HG02798 (cell line): ENCODE data around the gene SPDEF.
A peak's percentile ranks its signal among the peaks of the same experiment; 100 is the strongest.

Experiments
- ATAC-seq: cut with Tn5 transposase; IDR thresholded peaks from one replicate; pipeline ENCODE4 v1.9.1; 2021; ENCODE audit warnings: mild to moderate bottlenecking; ENCODE audit not compliant: unreplicated experiment, poor library complexity

Gene SPDEF

GRCh38 chr6:34530753-34531365 lies 25.3 kb downstream of the SPDEF start:
- ATAC-seq, result no peak

DNA sequence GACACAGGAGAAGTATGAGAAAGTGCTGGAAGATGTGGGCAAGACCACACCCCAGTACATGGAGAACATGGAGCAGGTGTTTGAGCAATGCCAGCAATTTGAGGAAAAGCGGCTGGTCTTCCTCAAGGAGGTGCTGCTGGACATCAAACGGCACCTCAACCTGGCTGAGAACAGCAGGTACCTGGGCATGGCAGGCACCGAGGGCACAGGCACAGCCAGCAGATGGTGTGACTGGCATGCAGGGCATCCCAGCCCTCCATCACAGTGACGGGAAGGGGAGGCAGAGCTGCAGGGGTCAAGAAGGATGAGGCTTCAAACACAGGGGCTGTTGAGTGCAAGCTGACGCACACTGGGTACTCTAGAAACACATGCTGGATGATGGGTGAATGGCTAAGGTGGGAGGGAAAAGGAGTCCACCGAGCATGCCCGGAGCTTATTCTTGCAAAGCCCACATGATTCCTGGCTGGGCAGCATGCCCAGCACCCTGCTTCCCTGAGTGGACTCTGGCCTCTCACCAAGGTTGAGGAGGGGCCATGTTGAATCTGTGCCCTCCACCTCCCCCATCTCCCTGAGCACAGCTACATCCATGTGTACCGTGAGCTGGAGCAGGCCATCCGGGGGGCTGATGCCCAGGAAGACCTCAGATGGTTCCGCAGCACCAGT lies 26.3 kb downstream of the SPDEF start:
- no peak for ATAC-seq

DNA sequence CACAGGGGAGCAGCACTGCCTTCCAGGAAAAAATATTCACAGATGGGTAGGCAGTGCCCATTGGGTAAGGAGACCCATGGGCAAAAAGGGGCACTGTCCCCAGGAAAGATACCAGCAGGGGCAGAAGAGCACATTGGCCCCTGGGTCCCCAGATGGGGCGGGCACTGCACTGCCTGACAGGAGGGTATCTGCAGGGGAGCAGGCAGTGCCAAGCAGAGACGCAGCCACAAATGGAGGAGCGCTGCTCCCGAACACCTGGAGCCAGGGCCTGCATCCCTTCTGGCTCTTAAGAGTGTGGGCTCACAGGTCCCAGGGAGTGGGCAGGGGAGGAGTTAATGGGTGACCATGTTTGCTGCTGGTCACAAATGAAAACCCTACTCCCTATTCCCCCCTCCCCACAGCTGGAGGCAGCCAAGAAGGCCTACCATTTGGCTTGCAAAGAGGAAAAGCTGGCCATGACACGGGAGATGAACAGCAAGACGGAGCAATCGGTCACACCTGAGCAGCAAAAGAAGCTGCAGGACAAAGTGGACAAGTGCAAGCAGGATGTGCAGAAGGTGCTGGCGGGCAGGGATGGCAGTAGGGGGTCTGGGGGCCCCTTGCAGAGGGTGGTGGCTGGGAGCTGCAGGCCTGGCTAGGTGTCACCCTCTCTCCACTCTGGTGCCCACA lies 27.0 kb downstream of the SPDEF start:
- ATAC-seq, result no peak

GRCh38 chr6:34527751-34528670 lies 28.1 kb downstream of the SPDEF start:
- no peak for ATAC-seq

GRCh38 chr6:34526992-34527728 lies 29.0 kb downstream of the SPDEF start:
- ATAC-seq, result peak; percentile 90

- no peak for ATAC-seq
These were observed 29.7 kb downstream of the SPDEF start for GRCh38 chr6:34526241-34526972.

DNA sequence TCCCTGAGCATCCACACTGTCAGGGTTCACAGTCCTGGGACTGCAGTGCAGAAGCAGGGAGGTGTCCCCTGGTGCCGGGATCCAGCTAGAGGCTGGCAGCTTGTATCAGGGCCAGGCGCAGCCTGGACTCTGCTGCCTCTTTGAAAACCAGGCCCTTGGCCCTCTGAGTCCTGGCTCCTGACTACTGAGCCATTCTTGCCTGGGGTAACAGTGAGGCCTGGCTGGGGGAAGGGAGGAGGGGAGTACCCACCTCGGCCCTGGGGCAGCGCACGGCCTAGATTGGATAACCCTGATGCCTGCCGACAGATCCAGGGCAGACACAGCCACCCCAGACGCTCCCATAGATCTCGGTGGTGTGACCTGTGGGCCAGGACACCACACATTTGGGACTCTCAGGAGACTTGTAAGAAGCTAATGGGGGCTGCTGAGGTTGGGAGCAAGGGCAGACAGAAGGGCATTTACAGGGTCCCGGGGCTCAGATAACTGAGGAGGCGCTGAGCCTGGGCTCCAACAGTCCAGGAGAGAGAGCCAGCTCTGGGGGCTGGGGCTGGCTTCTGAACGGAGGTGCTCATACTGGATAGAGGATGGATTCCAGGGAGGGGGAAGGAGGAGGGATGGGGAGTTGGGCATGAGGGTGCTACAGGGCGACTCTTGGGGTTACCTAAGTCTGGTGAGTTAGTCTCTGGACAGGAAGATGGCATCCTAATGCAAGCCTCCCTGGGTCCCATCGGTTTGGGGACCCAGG lies 30.5 kb downstream of the SPDEF start:
- ATAC-seq, result no peak

DNA sequence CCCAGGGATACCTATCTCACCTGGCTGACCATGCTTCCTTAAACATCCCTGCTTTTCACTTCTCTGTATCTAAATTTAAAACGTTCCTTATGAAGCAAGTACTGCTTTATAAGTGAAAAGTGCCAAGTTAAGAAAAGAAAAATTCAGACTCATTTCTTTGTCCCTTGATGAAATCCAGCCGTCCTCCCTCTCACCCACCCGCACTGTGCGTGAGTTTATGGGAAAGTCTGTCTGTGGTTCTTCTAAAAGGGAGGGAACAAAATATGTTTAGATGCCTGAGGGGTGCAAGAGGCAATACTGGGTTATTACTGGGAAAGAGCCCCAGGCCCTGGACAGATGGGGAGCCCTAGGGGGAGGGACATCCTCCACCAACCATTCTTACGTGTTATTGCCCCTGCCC lies 31.2 kb downstream of the SPDEF start:
- no peak for ATAC-seq

- ATAC-seq, result no peak
These were observed 31.6 kb downstream of the SPDEF start for GRCh38 chr6:34524499-34524898.

GRCh38 chr6:34523441-34524206 lies 32.5 kb downstream of the SPDEF start:
- ATAC-seq, result no peak

- no peak for ATAC-seq
These were observed 33.4 kb downstream of the SPDEF start for GRCh38 chr6:34522761-34523160.

- no peak for ATAC-seq
These were observed 34.5 kb downstream of the SPDEF start for GRCh38 chr6:34521463-34522285.

DNA sequence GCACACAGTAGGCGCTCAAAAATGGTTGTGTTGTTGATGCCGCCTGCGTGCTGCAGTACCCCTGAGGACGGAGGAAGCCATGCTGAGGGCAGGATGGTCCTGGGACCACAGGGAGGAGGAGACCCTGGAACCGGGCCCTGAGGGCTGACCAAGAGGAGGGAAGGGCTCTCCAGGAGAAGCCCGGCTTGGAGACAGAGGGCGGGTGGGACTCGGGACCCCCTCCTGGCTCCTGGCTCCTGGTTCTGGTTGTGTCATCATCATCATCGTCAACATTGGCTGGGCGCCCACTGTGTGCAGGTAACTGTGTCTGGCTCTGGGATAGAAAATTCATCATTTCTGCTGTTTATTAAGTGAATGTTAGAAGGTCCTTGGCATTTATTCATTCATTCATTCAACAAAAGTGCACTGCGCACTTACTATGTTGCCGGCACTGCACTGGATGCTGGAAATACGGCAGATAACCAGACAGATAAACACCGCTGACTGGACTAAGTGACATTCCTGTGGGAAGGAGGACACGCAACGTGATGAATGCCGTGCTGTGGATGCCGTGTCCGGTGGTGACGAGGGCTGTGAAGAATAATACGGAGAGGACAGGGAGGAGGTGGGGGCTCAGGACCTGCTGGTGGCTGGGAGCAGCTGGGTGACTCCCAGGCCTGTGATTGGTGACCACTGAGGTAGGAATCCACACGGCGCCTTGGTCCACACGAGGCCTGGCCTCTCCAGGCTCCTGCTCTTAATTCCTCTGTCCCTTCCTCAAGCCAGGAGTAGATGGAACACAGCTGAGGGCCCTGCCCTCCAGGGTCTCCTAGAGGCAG lies 35.3 kb downstream of the SPDEF start:
- no peak for ATAC-seq

DNA sequence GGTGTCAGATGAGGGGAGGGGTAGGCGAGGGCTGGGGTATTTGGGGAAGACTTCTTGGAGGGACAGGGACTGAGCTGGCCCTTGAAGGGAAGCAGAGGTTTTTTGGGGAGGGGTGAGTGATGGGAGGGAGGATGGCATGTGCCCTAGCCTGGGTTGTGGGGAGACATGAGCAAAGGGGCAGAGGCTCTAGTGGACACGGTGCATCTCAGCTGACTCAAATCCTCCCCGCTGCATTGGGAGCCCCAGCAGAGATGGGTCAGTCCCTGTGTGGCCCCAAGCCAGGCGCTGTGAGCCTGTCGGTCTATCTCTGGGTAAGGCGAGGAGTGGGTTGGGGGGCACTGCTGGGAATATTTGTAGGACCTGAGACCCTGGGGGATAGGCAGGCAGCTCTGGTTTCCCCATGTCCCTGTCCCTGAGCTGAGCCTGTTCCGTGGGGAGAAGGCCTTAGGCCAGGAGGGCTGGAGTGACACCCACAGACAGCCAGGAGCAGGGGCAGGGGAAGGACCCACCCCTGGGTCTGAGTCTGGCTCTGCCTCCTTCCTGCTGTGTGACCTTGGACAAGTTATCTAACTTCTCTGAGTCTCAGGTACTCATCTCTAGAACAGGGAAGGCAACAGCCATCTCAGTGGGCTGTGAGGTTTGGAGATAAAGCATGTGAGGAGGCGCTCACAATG lies 36.0 kb downstream of the SPDEF start:
- no peak for ATAC-seq

DNA sequence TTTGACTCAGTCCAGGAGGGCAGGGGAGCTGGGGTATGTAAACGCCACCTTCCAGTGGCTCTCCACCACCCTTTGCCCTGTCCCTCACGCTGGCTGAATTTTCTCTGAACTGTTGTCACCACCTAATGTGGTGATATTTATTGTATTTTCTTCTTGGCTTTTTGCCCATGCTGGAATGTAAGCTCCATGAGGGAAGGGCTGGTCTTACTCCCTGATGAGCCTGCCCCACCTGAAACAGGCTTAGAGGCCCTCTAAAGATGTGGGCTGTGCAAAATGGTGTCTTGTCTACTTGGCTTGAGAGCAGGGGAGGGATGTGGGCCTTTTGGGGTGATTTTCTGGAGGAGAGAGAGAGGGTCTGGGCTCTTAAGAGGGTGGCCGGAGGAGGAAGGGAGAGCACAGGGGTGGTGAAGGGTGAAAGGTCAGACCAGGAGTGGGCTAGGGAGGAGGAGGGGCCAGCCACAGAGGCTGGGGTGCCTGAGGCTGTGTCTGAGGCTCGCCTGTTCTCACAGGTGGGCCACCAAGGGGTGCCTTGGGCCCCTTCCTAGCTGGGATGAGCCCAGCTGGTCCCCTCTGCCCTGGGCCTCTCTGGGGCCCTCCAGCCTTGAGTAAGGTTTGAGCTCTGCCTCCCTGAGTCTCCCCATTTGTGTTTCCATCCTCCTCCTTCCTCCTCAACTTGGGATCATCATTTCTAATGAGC lies 37.3 kb downstream of the SPDEF start:
- no peak for ATAC-seq
